ENCODE data around the gene PINK1. TPM values are rescaled to one million over a fixed set of nuclear protein-coding genes. Genes with fewer than 3 reads are reported as not detected.

Gene PINK1
- total RNA-seq, 1 experiment from 2014 or later: 27.2 TPM

DNA sequence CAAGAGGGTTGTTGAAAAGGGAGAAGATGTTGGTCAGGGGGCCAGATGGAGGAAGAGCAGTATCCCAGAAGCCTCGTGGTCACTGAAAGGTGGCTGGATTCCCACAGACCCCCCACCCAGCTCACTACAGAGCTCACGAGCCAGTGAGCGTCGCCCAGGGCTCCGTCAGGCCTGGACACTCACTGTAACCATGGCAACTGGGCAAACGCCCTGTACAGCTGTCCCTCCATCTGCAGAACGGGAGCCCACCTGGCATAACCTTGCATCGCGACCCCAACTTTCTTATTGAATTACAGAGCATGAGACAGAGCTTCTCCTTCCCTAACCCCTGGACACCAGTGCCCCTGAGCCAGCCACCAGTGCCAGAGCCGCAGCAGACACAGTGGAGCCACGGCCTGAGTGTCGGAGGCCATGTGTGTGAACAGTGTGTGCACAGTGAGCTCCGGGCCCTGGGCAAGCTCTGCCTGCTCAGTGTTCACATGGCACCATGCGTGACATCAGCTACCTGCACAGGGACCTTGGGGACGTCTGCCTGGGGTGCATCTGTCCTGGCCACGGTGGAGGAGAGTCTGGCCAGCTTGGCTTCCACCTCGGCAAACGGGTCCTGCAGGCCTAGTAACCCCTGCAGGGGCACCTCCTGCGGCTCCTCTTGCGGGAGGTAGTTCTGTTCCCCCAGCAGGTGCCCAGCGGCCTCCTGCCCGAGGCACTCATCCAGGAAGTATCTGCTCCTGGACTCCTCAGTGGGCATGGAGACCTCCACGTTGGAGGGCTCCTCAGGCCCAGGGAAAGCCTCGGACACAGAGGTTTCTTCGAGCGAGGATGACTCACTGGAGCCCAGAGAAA is 53.8 kb downstream of the PINK1 start:
- DNase-seq (ENCODE audit: low read depth, low spot score): no peak
- in situ Hi-C loops (cut with HindIII; ENCODE audit: low pct_unique_long_range_greater_than_20kb, low sequenced_read_pairs): no loop called here

DNA sequence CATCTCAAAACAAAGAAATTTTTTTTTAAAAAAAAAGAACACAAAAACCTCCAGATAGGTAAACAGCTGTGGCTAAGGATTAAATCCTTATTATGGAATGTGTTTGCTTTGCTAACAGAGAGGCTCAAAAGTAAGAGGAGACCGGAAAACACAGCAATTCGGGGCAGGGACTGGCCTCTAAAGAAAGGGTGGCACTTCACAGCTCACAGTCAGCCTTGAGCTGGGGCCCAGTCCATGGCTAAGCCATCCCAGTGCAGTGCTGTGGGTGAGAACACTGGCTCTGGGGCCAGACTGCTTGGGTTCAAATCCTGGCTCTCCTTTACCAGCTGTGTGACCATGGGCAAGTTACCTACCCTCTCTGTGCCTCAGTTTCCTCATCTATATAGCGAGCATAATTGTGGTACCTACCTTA is 56.4 kb downstream of the PINK1 start:
- in situ Hi-C loops (cut with HindIII; ENCODE audit: low pct_unique_long_range_greater_than_20kb, low sequenced_read_pairs): no loop called here
- DNase-seq (ENCODE audit: low read depth, low spot score): no peak

DNA sequence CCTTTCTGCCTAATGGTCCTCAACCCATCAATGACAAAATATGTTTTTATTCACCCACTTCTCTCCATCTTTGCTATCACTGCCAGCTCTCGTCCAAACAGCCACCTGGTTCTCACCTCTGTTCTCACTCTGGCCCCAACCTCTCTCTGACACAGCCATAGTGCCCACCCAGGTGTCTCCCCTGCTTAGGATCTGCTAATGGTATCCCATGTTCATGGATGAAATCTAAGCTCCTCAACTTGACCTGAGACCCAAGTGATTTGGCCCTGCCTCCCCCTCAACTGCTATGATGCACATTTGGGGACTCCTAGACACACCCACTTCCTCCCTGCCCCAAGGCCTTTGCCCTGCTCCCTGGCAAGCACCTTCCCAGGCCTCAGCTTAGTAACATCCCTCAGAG is 58.6 kb downstream of the PINK1 start:
- DNase-seq (ENCODE audit: low read depth, low spot score): no peak
- in situ Hi-C loops (cut with HindIII; ENCODE audit: low pct_unique_long_range_greater_than_20kb, low sequenced_read_pairs): no loop called here

DNA sequence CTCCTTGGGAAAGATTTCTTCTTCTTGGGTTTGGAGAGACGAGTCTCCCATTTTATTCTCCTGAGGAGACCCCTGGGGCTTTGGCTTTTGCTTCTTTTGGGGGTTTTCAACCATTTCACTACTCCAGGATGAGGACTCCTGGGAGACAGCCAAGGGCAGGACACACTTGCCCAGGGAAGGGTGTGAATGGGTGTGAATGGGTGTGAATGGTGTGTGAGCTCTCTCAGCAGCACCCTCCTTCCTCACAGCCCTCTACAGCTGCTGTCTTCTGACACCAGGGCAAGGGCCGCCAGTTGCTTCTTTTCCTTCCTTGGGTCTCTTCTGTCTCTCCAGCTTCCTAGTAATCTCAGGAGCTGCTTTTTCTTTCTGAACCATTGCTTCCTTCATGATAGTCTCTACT is 60.4 kb downstream of the PINK1 start:
- no peak for DNase-seq (ENCODE audit: low read depth, low spot score)
- in situ Hi-C loops (cut with HindIII; ENCODE audit: low pct_unique_long_range_greater_than_20kb, low sequenced_read_pairs): no loop called here

DNA sequence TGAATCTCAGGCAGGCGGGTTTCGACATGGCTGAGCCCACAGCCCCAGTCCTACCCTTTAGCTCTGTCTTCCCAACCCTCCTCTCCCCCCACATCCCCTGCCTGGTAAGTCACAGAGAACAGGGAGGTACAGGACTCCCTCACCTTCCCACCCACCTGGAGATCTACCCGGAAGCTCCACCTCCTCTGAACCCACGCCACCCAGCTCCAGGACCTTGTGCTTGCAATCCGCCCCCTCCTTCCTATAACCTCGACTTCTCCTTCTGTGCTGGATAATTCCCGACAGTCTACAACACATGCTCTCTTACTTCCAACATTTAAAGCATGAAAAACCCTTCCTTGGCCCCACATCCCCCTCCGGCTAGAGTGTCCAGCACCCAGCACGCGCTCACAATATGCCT is 62.3 kb downstream of the PINK1 start:
- in situ Hi-C loops (cut with HindIII; ENCODE audit: low pct_unique_long_range_greater_than_20kb, low sequenced_read_pairs): no loop called here

DNA sequence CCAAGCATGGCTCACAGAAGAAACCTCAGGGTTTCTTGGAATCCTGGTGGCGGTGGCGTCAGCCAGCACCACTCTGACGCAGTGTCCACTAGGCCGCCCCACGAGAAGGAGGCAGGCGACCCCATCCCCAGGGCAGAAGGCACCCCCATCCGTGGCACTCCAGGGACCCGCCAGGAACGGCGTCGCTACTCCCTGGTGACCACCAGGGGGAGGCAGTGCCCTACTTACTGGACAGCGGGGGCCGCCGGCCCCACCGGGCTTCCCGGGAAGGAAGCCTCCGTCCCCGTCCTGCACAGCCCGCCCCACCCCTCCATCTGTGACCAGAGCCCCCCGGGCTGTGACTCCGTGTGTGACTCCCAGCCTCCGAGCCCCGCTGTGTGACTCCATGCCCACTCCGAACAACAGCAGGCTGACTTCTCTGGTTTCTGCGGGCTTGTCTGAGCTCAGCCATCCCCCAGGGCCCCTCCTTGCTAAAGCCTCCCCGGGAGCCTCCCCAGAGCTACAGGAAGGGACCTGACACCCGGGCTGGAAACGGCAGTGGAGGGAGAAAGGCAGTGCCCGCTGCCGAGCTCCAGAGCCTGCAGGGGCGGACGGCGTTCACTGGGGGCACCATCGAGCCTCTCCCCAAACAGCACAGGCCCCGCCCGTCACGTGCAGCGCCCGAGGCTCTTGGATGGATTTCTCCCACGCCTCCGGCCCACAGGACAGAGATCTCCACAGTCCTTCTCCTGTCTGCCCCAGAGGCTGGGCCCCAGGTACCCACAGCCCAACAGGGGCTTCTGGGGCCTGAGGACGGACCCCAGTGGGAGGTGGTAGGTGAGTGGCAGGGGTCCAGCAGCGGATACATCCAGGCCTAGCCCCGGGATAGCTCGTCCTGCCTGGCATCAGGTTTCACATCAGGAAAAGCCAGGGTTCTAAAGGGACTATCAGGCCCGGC is 63.4 kb downstream of the PINK1 start:
- DNase-seq (ENCODE audit: low read depth, low spot score): peak; percentile 84
- in situ Hi-C loops (cut with HindIII; ENCODE audit: low pct_unique_long_range_greater_than_20kb, low sequenced_read_pairs): no loop called here

More for the DNA sequence above, 62.3 kb downstream of the PINK1 start:
- no peak for DNase-seq (ENCODE audit: low read depth, low spot score)

DNA sequence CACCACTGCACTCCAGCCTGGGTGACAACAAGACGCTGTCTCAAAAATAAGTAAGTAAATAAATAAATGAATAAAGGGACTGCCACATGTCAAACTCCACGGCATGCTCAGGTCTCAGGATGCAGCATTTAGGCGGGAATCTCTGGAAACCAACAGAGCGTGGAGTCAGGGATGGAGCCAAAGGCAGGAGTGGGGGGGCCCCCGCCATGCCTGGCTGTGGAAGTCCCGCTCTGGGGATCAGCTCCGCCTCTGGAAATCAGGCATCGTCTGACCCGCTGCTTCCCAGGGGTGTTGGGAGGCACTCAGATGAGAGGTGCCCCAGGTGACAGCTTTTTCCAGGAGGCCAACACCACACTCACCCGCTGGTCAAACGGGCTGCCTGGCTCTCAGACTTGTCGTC is 64.3 kb downstream of the PINK1 start:
- in situ Hi-C loops (cut with HindIII; ENCODE audit: low pct_unique_long_range_greater_than_20kb, low sequenced_read_pairs): no loop called here
- DNase-seq (ENCODE audit: low read depth, low spot score): no peak

DNA sequence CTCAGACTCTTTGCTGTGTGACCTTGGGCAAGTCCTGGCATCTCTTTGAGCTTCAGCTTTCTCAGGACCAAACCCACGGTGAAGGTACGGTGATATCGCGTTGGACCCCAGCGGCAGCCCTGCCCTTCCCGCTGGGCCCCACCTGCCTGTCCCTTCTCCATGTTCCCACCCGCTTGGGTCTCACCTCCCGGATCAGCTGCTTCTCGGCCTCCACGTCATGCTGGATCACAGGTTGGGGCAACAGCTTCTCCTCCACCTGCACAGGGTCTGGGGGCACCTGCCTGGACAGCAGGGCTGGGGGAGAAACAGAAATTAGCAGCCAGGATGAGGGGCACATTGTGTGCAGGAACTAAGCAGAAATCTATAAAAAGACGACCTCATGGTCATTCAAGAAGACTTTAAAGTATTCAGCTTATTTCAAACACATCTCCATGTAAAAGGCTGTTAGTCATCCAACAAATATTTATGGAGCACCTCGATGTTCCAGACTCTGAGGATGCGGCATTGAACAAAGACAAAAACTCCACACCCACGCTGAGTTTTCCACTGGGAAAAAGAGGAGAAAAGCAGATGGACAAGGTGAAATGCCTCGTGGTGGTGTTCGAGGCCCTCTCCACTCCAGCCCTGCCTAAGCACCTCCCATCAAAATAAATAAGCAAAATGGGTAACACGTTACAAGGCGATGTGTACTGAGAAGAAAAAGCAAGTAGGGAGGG is 65.1 kb downstream of the PINK1 start:
- in situ Hi-C loops (cut with HindIII; ENCODE audit: low pct_unique_long_range_greater_than_20kb, low sequenced_read_pairs): no loop called here
- DNase-seq (ENCODE audit: low read depth, low spot score): no peak

DNA sequence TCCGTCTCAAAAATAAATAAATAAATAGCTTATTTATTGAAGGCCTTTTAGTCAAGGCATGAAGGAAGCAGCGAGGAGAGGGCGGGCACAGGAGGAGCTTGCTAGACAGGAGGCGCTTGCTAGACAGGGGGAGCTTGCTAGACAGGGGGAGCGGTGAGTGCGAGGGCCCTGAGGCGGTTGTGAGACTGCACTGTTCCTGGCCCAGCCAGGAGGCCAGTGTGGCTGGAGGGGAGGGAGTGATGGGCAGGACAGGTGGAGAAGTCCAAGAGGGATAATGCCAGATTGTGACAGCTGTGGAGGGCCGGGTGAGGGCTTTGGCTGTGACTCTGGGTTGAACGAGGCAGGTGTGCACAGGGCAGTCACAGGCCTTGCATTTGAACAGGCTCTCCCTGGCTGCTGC is 66.3 kb downstream of the PINK1 start:
- in situ Hi-C loops (cut with HindIII; ENCODE audit: low pct_unique_long_range_greater_than_20kb, low sequenced_read_pairs): no loop called here
- DNase-seq (ENCODE audit: low read depth, low spot score): no peak

DNA sequence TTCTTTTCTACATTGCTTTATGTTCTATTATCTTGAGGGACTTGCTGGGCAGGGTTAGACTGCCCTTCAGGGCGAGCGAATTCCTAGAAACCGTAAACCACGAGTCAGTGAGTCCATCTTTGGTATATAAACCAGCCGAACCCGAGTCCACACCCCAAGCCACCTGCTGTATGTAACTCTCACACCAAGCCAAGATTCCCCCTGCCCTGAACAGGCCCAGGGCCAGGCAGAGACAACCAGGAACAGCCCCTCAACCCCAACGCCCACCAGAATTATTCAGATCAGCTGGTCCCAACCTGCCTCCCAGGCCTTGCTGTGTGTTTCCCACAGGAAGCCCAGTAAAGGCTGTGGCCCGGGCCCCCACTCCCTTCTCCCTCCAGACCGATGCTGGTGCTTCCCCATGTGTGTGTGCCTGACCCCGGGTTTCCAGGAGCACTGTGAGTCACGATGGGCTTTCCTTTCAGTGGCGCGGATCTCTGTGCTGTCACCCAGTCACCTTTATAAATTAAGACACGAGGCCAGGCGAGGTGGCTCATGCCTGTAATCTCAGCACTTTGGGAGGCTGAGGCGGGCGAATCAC is 67.5 kb downstream of the PINK1 start:
- in situ Hi-C loops (cut with HindIII; ENCODE audit: low pct_unique_long_range_greater_than_20kb, low sequenced_read_pairs): no loop called here
- DNase-seq (ENCODE audit: low read depth, low spot score): no peak

Other genes with a start within 250 kb of the PINK1 start
- gene CAMK2N1, start 147.2 kb upstream of the PINK1 start, total RNA-seq (2014; rRNA removed; shearing (Covaris generic)): 1.2 and 1.7 TPM in 2 replicates
- gene MUL1, start 125.3 kb upstream of the PINK1 start, total RNA-seq (2014; rRNA removed; shearing (Covaris generic)): 23.3 and 25.5 TPM in 2 replicates
- gene FAM43B, start 80.9 kb upstream of the PINK1 start, total RNA-seq (2014; rRNA removed; shearing (Covaris generic)): not detected in 2 replicates
- not detected in 2 replicates for gene CDA, start 44.4 kb upstream of the PINK1 start, total RNA-seq (2014; rRNA removed; shearing (Covaris generic))
- 453 and 482 TPM in 2 replicates for gene DDOST, start 27.9 kb downstream of the PINK1 start, total RNA-seq (2014; rRNA removed; shearing (Covaris generic))
- 0.16 TPM in 1 of 2 replicates, not detected in the other for gene KIF17, start 84.5 kb downstream of the PINK1 start, total RNA-seq (2014; rRNA removed; shearing (Covaris generic))
- 3.4 and 3.7 TPM in 2 replicates for gene SH2D5, start 99.2 kb downstream of the PINK1 start, total RNA-seq (2014; rRNA removed; shearing (Covaris generic))
- 243 and 251 TPM in 2 replicates for gene HP1BP3, start 153.8 kb downstream of the PINK1 start, total RNA-seq (2014; rRNA removed; shearing (Covaris generic))